ENCODE results near the gene RNF126.

Gene RNF126

GRCh38 chr19:679418-680286, 16.6 kb upstream of the RNF126 start:
- peaks cover 9% of the 10 kb centered on the region for H3K79me2 ChIP-seq (ENCODE audit: insufficient read depth, low read length)
- H3K27ac ChIP-seq (ENCODE audit: low read length): peak overlapping the region; percentile 90
- DNase-seq (peak; percentile 61), ATAC-seq (ENCODE audit: insufficient read depth, low read depth) (peak; percentile 28)
- H3K36me3 ChIP-seq (ENCODE audit: insufficient read depth, low read length): no peaks in the 10 kb centered on the region; the same call in 1 of the 2 replicates
- H3K4me2 ChIP-seq (ENCODE audit: insufficient read depth, low read length): peak overlapping the region; percentile 92
- H3K27me3 ChIP-seq (ENCODE audit: insufficient read depth, low read length, poor library complexity): no peaks in the 10 kb centered on the region
- peaks cover 18% of the 10 kb centered on the region for H4K20me1 ChIP-seq (ENCODE audit: insufficient read depth, low read length)
- no peaks in the 10 kb centered on the region for H3K9me3 ChIP-seq (ENCODE audit: insufficient read depth, low read length, severe bottlenecking)
- TF ChIP-seq CTCF (IDR thresholded peaks at IDR 0.05; ENCODE audit: borderline replicate concordance, extremely low read depth, low read length, poor library complexity, severe bottlenecking) (no peak), EZH2 (IDR thresholded peaks at IDR 0.05; ENCODE audit: borderline replicate concordance, low read depth, low read length, severe bottlenecking) (no peak)
- H3K4me3 ChIP-seq (ENCODE audit: low read depth in 1 of 2, low read length in 2 of 2): peak overlapping the region; percentile 91 to 96; a peak in 3 of 4 replicates
- peak overlapping the region; percentile 100 for H3K9ac ChIP-seq (ENCODE audit: low read depth, low read length)
- peak overlapping the region; percentile 87 for H2AFZ ChIP-seq (ENCODE audit: low read depth, low read length)
- H3K4me1 ChIP-seq (ENCODE audit: insufficient read depth, low read length): peaks cover 19% of the 10 kb centered on the region

GRCh38 chr19:678791-679388, 15.9 kb upstream of the RNF126 start:
- Histone ChIP-seq H3K27ac (ENCODE audit: low read length) (no peak overlapping the region), H4K20me1 (ENCODE audit: insufficient read depth, low read length) (peaks cover 18% of the 10 kb centered on the region), H3K36me3 (ENCODE audit: insufficient read depth, low read length) (no peaks in the 10 kb centered on the region; the same call in 1 of the 2 replicates), H3K4me3 (ENCODE audit: low read depth in 1 of 2, low read length in 2 of 2) (peak overlapping the region in 1 of 2 experiments; percentile 91; a peak in 2 of 4 replicates), H3K4me1 (ENCODE audit: insufficient read depth, low read length) (peaks cover 19% of the 10 kb centered on the region), H3K9ac (ENCODE audit: low read depth, low read length) (peak overlapping the region; percentile 100), H3K79me2 (ENCODE audit: insufficient read depth, low read length) (peaks cover 9% of the 10 kb centered on the region), H3K9me3 (ENCODE audit: insufficient read depth, low read length, severe bottlenecking) (no peaks in the 10 kb centered on the region), H3K27me3 (ENCODE audit: insufficient read depth, low read length, poor library complexity) (no peaks in the 10 kb centered on the region), H2AFZ (ENCODE audit: low read depth, low read length) (no peak overlapping the region), H3K4me2 (ENCODE audit: insufficient read depth, low read length) (peak overlapping the region; percentile 92)
- ATAC-seq (ENCODE audit: insufficient read depth, low read depth) (no peak), DNase-seq (no peak)
- no peak for TF ChIP-seq CTCF (IDR thresholded peaks at IDR 0.05; ENCODE audit: borderline replicate concordance, extremely low read depth, low read length, poor library complexity, severe bottlenecking)

GRCh38 chr19:677601-678436, 14.8 kb upstream of the RNF126 start:
- Histone ChIP-seq H3K9ac (ENCODE audit: low read depth, low read length) (no peak overlapping the region), H3K4me2 (ENCODE audit: insufficient read depth, low read length) (no peak overlapping the region), H3K27ac (ENCODE audit: low read length) (no peak overlapping the region)

More at GRCh38 chr19:677601-678436, 14.8 kb upstream of the RNF126 start:
- Histone ChIP-seq H3K79me2 (ENCODE audit: insufficient read depth, low read length) (peaks cover 9% of the 10 kb centered on the region), H3K27me3 (ENCODE audit: insufficient read depth, low read length, poor library complexity) (no peaks in the 10 kb centered on the region), H4K20me1 (ENCODE audit: insufficient read depth, low read length) (peaks cover 18% of the 10 kb centered on the region), H3K9me3 (ENCODE audit: insufficient read depth, low read length, severe bottlenecking) (no peaks in the 10 kb centered on the region), H3K4me3 (ENCODE audit: low read depth in 1 of 2, low read length in 2 of 2) (no peak overlapping the region), H3K4me1 (ENCODE audit: insufficient read depth, low read length) (peaks cover 19% of the 10 kb centered on the region), H2AFZ (ENCODE audit: low read depth, low read length) (no peak overlapping the region), H3K36me3 (ENCODE audit: insufficient read depth, low read length) (no peaks in the 10 kb centered on the region; the same call in 1 of the 2 replicates)
- ATAC-seq (ENCODE audit: insufficient read depth, low read depth) (no peak), DNase-seq (no peak)
- TF ChIP-seq CTCF (IDR thresholded peaks at IDR 0.05; ENCODE audit: borderline replicate concordance, extremely low read depth, low read length, poor library complexity, severe bottlenecking) (no peak), EZH2 (IDR thresholded peaks at IDR 0.05; ENCODE audit: borderline replicate concordance, low read depth, low read length, severe bottlenecking) (no peak)
